ENCODE measurements around the gene PRTN3. TPM values are rescaled to one million over a fixed set of nuclear protein-coding genes. Genes with fewer than 3 reads are reported as not detected.

Gene PRTN3
- total RNA-seq, 4 donors from 2014 or later, result not detected

DNA sequence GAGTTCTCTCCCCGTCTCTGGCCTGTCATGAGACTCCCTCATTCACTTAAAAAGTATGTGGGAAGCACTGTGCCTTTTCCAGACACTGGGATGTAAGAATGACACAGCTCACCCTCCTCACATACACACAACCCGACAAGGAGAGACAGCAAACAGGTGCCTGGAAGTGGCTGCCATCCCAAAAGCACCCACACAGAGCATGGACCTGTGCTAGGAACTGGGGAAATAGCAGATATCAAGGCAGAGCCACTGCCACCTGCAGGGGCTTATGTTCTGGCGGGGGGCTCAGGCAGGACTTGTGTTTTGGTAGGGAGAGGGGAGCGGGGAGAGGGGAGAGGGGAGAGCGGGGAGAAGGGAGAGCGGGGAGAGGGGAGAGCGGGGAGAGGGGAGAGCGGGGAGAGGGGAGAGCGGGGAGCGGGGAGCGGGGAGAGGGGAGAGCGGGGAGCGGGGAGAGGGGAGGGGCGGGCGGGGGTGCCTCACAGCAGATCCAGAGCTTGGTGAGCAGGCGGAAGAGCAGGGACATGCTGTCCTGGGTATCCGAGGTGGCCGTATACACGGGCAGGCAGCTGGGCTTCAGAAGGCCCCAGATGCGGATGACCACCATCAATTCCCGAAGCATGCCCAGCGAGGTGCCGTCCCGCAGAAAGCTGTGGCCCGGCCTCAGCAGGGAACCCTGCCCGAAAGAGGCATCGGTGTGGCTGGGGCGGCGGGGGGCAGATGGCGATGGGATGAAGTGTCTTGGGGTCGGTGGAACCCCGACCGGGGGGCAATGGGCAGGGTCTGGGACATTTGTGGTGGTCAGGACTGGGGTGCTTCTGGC lies 30.9 kb downstream of the PRTN3 start:
- peak overlapping the region; percentile 49 to 77 (median 71) for H3K27ac ChIP-seq
- peaks cover 25 to 60% (median 27%) of the 10 kb centered on the region in 3 donors for H3K4me1 ChIP-seq
- H3K27me3 ChIP-seq, result no peaks in the 10 kb centered on the region
- intact Hi-C loops (cut with DNase I), result no loop called here
- no peak overlapping the region for H3K4me3 ChIP-seq
- no peak for DNase-seq
- H3K36me3 ChIP-seq, result peaks cover 16 to 75% (median 31%) of the 10 kb centered on the region in 3 donors
- no peak for TF ChIP-seq CTCF (IDR thresholded peaks at IDR 0.05)
- TF ChIP-seq POLR2A (IDR thresholded peaks at IDR 0.05), result no peak
- 68% methylated on average over 12 of the region's 33 CpGs; no CpG with 5 or more reads in 1 of the 2 donors for WGBS, 2 donors
- no peaks in the 10 kb centered on the region for H3K9me3 ChIP-seq

DNA sequence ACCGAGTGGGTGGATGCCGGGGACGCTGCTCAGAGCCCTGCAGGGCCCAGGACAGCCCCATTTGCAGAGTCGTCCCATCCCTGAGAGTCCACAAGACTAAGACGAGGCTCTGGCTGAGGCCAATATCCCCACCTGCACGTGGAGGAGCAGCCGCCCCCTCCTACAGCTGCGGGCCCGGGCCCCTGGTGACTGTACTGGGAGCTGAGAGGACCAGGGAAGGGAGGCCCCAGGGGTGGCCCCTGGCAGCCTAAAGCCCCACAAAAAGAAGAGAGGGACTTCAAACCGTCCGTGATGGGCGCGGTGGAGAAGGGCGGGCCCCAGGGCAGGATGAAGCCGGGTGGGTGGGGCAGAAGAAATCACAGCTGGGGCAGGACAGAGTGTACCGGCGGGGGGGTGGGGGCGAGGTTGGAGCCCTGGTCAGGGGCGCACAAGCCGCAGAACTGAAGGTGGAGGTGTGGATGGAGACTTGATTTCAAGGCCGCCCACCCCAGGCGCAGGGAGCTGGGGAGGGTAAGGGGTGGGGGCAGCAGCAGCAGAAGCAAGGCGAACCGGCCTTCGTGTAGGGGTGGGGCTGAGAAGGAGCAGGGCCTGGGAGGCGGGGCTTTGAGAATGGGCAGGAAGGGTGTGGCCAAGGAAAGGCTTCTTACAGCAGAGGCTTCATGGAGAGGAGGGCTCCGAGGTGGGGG lies 31.6 kb downstream of the PRTN3 start:
- H3K4me3 ChIP-seq, result peak overlapping the region in 1 of 4 donors; percentile 35
- 37 to 48% methylated on average over 8 to 18 of the region's 27 CpGs for WGBS, 2 donors
- peak overlapping the region; percentile 49 to 77 (median 71) for H3K27ac ChIP-seq
- TF ChIP-seq POLR2A (IDR thresholded peaks at IDR 0.05) (no peak), CTCF (IDR thresholded peaks at IDR 0.05) (no peak)
- intact Hi-C loops (cut with DNase I), result no loop called here
- DNase-seq, result peak; percentile 39
- peaks cover 23 to 78% (median 36%) of the 10 kb centered on the region in 3 donors for H3K36me3 ChIP-seq
- H3K27me3 ChIP-seq, result no peaks in the 10 kb centered on the region
- peaks cover 25 to 60% (median 27%) of the 10 kb centered on the region in 3 donors for H3K4me1 ChIP-seq
- H3K9me3 ChIP-seq, result no peaks in the 10 kb centered on the region

DNA sequence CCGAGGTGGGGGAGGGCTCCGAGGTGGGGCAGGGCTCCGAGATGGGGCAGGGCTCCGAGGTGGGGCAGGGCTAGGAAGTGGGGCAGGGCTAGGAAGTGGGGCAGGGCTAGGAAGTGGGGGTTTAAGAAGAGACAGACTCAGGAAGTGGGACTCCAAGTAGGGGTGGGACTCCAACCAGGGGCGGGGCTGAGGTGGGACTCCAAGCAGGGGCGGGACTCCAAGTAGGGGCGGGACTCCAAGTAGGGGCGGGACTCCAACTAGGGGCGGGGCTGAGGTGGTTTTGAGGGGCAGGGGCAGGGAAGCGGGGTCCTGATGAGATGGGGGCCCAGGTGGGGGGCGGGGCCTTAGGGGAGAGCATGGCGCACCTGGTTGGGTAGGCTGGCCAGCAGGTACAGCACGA lies 32.3 kb downstream of the PRTN3 start:
- H3K27me3 ChIP-seq, result no peaks in the 10 kb centered on the region

GRCh38 chr19:873561-874041 lies 32.8 kb downstream of the PRTN3 start:
- Histone ChIP-seq H3K4me1 (peaks cover 25 to 54% (median 25%) of the 10 kb centered on the region in 3 donors), H3K27me3 (no peaks in the 10 kb centered on the region), H3K9me3 (no peaks in the 10 kb centered on the region), H3K36me3 (peaks cover 21 to 67% (median 27%) of the 10 kb centered on the region in 3 donors), H3K27ac (peak overlapping the region in 3 of 4 donors; percentile 44 to 70 (median 62)), H3K4me3 (no peak overlapping the region)
- 100% methylated on average over 2 of the region's 22 CpGs; no CpG with 5 or more reads in 1 of the 2 donors for WGBS, 2 donors
- intact Hi-C loops (cut with DNase I), result no loop called here
- no peak for DNase-seq
- no peak for TF ChIP-seq POLR2A (IDR thresholded peaks at IDR 0.05)
- no peak for TF ChIP-seq CTCF (IDR thresholded peaks at IDR 0.05)

More for the DNA sequence above, 32.3 kb downstream of the PRTN3 start:
- H3K27ac ChIP-seq, result peak overlapping the region in 3 of 4 donors; percentile 44 to 73 (median 49)
- no peak overlapping the region for H3K4me3 ChIP-seq
- TF ChIP-seq CTCF (IDR thresholded peaks at IDR 0.05) (no peak), POLR2A (IDR thresholded peaks at IDR 0.05) (no peak)
- intact Hi-C loops (cut with DNase I), result no loop called here
- peaks cover 22 to 72% (median 30%) of the 10 kb centered on the region in 3 donors for H3K36me3 ChIP-seq
- no peaks in the 10 kb centered on the region for H3K9me3 ChIP-seq
- 40 to 100% methylated on average over 1 of the region's 13 CpGs for WGBS, 2 donors
- H3K4me1 ChIP-seq, result peaks cover 25 to 59% (median 27%) of the 10 kb centered on the region in 3 donors
- DNase-seq, result peak; percentile 56
